ENCODE measurements around the gene LAMA2. TPM values are rescaled to one million over a fixed set of nuclear protein-coding genes. Genes with fewer than 3 reads are reported as not detected.

LAMA2 gene
- total and polyA plus RNA-seq, 7 donors: 0.46 to 131 (median 59.6) TPM

- H3K27me3 ChIP-seq: no peaks in the 10 kb centered on the region
- no peaks in the 10 kb centered on the region for H3K36me3 ChIP-seq
- TF ChIP-seq POLR2AphosphoS5 (IDR thresholded peaks at IDR 0.05): no peak
- TF ChIP-seq POLR2A (IDR thresholded peaks at IDR 0.05): no peak
- no peak for TF ChIP-seq EP300 (IDR thresholded peaks at IDR 0.05)
- no peak for TF ChIP-seq CTCF (IDR thresholded peaks at IDR 0.05)
- WGBS, 2 donors: 65 to 77% methylated on average over 3 of the region's 3 CpGs
- H3K9me3 ChIP-seq: no peaks in the 10 kb centered on the region
- H3K27ac ChIP-seq: no peak overlapping the region
- H3K4me3 ChIP-seq: no peak overlapping the region
- peaks cover 0 to 32% (median 17%) of the 10 kb centered on the region in 4 donors for H3K4me1 ChIP-seq
- intact Hi-C loops (cut with DNase I): no loop called here
- no peak for DNase-seq
Observed at GRCh38 chr6:129212081-129212480, 329.1 kb downstream of the LAMA2 start.

GRCh38 chr6:129215246-129215645 lies 332.3 kb downstream of the LAMA2 start:
- H3K9me3 ChIP-seq: no peaks in the 10 kb centered on the region
- intact Hi-C loops (cut with DNase I): no loop called here
- no peak for DNase-seq
- H3K4me1 ChIP-seq: peaks cover 0 to 19% (median 10%) of the 10 kb centered on the region in 4 donors
- no peak for TF ChIP-seq POLR2AphosphoS5 (IDR thresholded peaks at IDR 0.05)
- TF ChIP-seq CTCF (IDR thresholded peaks at IDR 0.05): no peak
- no peak for TF ChIP-seq POLR2A (IDR thresholded peaks at IDR 0.05)
- no peak for TF ChIP-seq EP300 (IDR thresholded peaks at IDR 0.05)
- no peak overlapping the region for H3K4me3 ChIP-seq
- no peaks in the 10 kb centered on the region for H3K27me3 ChIP-seq
- H3K27ac ChIP-seq: no peak overlapping the region
- no peaks in the 10 kb centered on the region for H3K36me3 ChIP-seq

GRCh38 chr6:129215916-129216520 lies 333.1 kb downstream of the LAMA2 start:
- intact Hi-C loops (cut with DNase I): no loop called here

GRCh38 chr6:129217701-129218100 lies 334.8 kb downstream of the LAMA2 start:
- no peaks in the 10 kb centered on the region for H3K27me3 ChIP-seq
- H3K4me3 ChIP-seq: no peak overlapping the region
- peaks cover 0 to 2% (median under 1%) of the 10 kb centered on the region in 4 donors for H3K4me1 ChIP-seq
- intact Hi-C loops (cut with DNase I): no loop called here
- H3K9me3 ChIP-seq: no peaks in the 10 kb centered on the region
- no peak overlapping the region for H3K27ac ChIP-seq
- no peak for TF ChIP-seq POLR2AphosphoS5 (IDR thresholded peaks at IDR 0.05)
- no peak for TF ChIP-seq EP300 (IDR thresholded peaks at IDR 0.05)
- TF ChIP-seq CTCF (IDR thresholded peaks at IDR 0.05): no peak
- TF ChIP-seq POLR2A (IDR thresholded peaks at IDR 0.05): no peak
- no peaks in the 10 kb centered on the region for H3K36me3 ChIP-seq
- no peak for DNase-seq

More at GRCh38 chr6:129215916-129216520, 333.1 kb downstream of the LAMA2 start:
- H3K4me3 ChIP-seq: no peak overlapping the region
- no peak for TF ChIP-seq EP300 (IDR thresholded peaks at IDR 0.05)
- no peak for TF ChIP-seq POLR2A (IDR thresholded peaks at IDR 0.05)
- no peak for TF ChIP-seq POLR2AphosphoS5 (IDR thresholded peaks at IDR 0.05)
- no peak for TF ChIP-seq CTCF (IDR thresholded peaks at IDR 0.05)
- no peaks in the 10 kb centered on the region for H3K9me3 ChIP-seq
- DNase-seq: no peak
- no peak overlapping the region for H3K27ac ChIP-seq
- H3K36me3 ChIP-seq: no peaks in the 10 kb centered on the region
- peaks cover 0 to 19% (median 10%) of the 10 kb centered on the region in 4 donors for H3K4me1 ChIP-seq
- H3K27me3 ChIP-seq: no peaks in the 10 kb centered on the region
- WGBS, 2 donors: 29 to 40% methylated on average over 1 of the region's 1 CpG

Measured in sigmoid colon (tissue), 7 donors.